Gastrocnemius medialis (tissue), 4 donors: ENCODE data around the gene EZR. TPM values are rescaled to one million over a fixed set of nuclear protein-coding genes. Genes with fewer than 3 reads are reported as not detected.

ENCODE experiments used
- ATAC-seq, 2 donors: fragments of 150-250 bp; one replicate each; pipeline ENCODE4 v1.9.1; 2016
- DNase-seq, 2 donors: peaks; one replicate each; pipeline ENCODE4 v3.0.0-alpha.2; 2019
- H3K27ac ChIP-seq, 4 donors: fragments of 200-600 bp; sonication (generic); 1 replicate in 1 of 4; 2 replicates in 3 of 4; pipeline ENCODE4 v1.5.1; 2016 to 2018; ENCODE audit warnings: mild to moderate bottlenecking in 2 of 4, moderate library complexity in 1 of 4
- H3K27me3 ChIP-seq, 3 donors: fragments of 200-600 bp; sonication (generic) in 2 of 3; 1 replicate in 1 of 3; 2 replicates in 2 of 3; pipeline versions ENCODE4 v1.5.1 to v1.6.0; 2016 to 2019; ENCODE audit warnings: mild to moderate bottlenecking in 1 of 3, moderate library complexity in 1 of 3
- H3K36me3 ChIP-seq, 2 donors: fragments of 200-600 bp; sonication (generic) in 1 of 2; one replicate each; pipeline ENCODE4 v1.5.1; 2017 to 2018
- H3K4me1 ChIP-seq, 2 donors: fragments of 200-600 bp; sonication (generic) in 1 of 2; one replicate each; pipeline ENCODE4 v1.5.1; 2016 to 2017; ENCODE audit warnings: mild to moderate bottlenecking in 2 of 2
- H3K4me3 ChIP-seq, 4 donors: fragments of 200-600 bp; sonication (generic) in 3 of 4; 1 replicate in 1 of 4; 2 replicates in 3 of 4; pipeline ENCODE4 v1.5.1; 2016 to 2019; ENCODE audit warnings: mild to moderate bottlenecking in 2 of 4
- H3K9me3 ChIP-seq, 3 donors: fragments of 200-600 bp; sonication (generic) in 2 of 3; 1 replicate in 1 of 3; 2 replicates in 2 of 3; pipeline ENCODE4 v1.5.1; 2016 to 2019
- POLR2A ChIP-seq, 2 donors: fragments of 450-650 bp; IDR thresholded peaks; one replicate each; pipeline ENCODE4 v1.6.1; 2017; ENCODE audit warnings: antibody characterized with exemption in 2 of 2, mild to moderate bottlenecking in 2 of 2, moderate library complexity in 2 of 2
- in situ Hi-C, 4 donors: fragments of 200-750 bp; cut with MboI; loops; one replicate each; pipeline versions ENCODE4 v1.15.0 to v1.8.0; 2017; ENCODE audit warnings: low sequenced_read_pairs in 4 of 4
- intact Hi-C: fragments of 100-400 bp; cut with DNase I; formaldehyde crosslinking; loops from one replicate; pipeline ENCODE4 v1.15.1; 2023; ENCODE audit warnings: low total_unique reads
- total RNA-seq, 4 donors: library from RNA; depleted of rRNA; stranded (reverse); fragments of >200 nt; gene quantifications; one replicate each; pipeline versions ENCODE4 v1.1.0 to v1.2.3, GENCODE V29; 2016
- TF ChIP-seq, protein P1 (sequence below), 5 experiments: fragments of 450-650 bp in 3 of 5; fragments of 200-600 bp in 2 of 5; sonication (generic) in 2 of 5; IDR thresholded peaks in 4 of 5; conservative IDR thresholded peaks in 1 of 5; 1 replicate in 4 of 5; 2 replicates in 1 of 5; pipeline ENCODE4 v1.5.1; 2016 to 2019; ENCODE audit warnings: antibody characterized with exemption in 5 of 5, mild to moderate bottlenecking in 3 of 5, moderate library complexity in 3 of 5

Gene EZR
- total RNA-seq, 4 donors from 2014 or later: 18.1 to 54.1 (median 33.6) TPM

DNA sequence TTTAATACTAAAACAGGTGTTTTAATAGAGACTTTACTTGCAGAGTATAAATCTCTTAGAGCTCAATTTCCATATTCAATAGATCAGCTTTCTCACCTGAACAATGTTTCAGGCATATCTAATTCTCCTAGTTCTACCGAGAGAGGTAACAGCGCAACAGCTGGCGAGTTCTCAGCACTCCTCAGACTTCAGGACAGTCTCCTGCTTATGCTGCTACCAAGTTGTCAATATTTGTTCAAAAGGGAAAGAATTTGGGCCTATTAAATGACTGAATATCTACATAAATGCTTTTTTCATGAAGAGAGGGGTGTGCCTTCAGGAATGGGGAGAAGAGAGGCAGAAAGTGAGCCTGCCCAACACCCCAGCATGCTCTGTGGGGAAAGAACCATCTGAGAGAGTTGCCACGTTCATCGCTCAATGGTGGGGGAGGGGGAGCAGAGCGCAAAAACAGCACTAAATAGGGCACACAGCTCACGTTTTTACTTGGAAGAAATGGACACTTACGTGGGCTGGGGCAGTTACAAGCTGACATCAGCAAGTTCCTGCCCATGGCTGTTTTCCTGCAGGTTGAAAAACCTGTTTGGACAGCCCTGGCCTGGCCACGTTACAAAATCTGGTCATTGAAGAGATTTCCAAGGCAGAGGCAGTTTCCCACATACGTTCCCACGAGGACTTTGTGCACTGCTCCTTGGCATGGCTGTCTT is 38.0 kb downstream of the EZR start:
- intact Hi-C loops (no loop called here), in situ Hi-C loops (no loop called here)
- Histone ChIP-seq H3K27ac (no peak overlapping the region), H3K4me3 (no peak overlapping the region), H3K9me3 (no peaks in the 10 kb centered on the region), H3K36me3 (peaks cover 0 to 52% of the 10 kb centered on the region in 2 donors), H3K4me1 (no peaks in the 10 kb centered on the region), H3K27me3 (no peaks in the 10 kb centered on the region)
- ATAC-seq (no peak), DNase-seq (no peak)
- TF ChIP-seq POLR2A (IDR thresholded peaks at IDR 0.05): no peak
- TF ChIP-seq, protein P1, sequence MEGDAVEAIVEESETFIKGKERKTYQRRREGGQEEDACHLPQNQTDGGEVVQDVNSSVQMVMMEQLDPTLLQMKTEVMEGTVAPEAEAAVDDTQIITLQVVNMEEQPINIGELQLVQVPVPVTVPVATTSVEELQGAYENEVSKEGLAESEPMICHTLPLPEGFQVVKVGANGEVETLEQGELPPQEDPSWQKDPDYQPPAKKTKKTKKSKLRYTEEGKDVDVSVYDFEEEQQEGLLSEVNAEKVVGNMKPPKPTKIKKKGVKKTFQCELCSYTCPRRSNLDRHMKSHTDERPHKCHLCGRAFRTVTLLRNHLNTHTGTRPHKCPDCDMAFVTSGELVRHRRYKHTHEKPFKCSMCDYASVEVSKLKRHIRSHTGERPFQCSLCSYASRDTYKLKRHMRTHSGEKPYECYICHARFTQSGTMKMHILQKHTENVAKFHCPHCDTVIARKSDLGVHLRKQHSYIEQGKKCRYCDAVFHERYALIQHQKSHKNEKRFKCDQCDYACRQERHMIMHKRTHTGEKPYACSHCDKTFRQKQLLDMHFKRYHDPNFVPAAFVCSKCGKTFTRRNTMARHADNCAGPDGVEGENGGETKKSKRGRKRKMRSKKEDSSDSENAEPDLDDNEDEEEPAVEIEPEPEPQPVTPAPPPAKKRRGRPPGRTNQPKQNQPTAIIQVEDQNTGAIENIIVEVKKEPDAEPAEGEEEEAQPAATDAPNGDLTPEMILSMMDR (IDR thresholded peaks at IDR 0.05 in 4 of 5, conservative IDR thresholded peaks at IDR 0.05 in 1 of 5): no peak

DNA sequence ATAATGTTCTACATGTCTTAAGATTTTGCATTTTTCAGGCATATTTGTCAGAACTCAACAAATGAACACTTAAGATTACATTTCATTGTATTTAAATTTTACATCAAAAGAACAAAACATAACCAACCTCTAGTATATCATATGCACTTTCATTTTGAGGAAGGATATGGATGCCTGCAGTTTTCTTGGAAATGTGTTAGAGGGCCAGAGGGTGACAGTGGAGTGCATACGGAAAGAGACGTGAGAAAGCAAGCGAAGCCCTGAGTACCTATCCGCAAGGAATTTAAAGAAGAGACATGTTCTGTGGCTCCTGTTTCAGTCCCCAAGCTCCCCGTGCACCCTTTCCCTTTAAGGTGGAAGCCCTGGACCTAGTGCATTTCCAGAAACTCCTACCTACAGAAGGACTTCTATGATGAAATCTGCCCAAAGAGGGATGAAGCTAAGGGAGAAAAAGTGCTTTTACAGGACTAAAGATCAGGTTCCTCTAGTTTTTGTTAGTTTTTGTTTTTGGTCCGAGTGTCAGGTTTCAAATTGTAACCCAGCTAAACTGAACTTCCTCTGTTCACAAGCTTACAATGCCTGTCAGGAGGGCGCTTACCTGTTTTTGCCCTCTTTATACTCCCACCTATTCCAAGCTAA is 38.8 kb downstream of the EZR start:
- no peak for TF ChIP-seq POLR2A (IDR thresholded peaks at IDR 0.05)
- TF ChIP-seq, protein P1 (IDR thresholded peaks at IDR 0.05 in 4 of 5, conservative IDR thresholded peaks at IDR 0.05 in 1 of 5): no peak
- intact Hi-C loops: no loop called here
- DNase-seq (no peak), ATAC-seq (no peak)
- peaks cover 0 to 54% of the 10 kb centered on the region in 2 donors for H3K36me3 ChIP-seq
- H3K27ac ChIP-seq: no peak overlapping the region
- H3K9me3 ChIP-seq: no peaks in the 10 kb centered on the region
- no peaks in the 10 kb centered on the region for H3K4me1 ChIP-seq
- in situ Hi-C loops: no loop called here
- H3K27me3 ChIP-seq: no peaks in the 10 kb centered on the region
- no peak overlapping the region for H3K4me3 ChIP-seq

DNA sequence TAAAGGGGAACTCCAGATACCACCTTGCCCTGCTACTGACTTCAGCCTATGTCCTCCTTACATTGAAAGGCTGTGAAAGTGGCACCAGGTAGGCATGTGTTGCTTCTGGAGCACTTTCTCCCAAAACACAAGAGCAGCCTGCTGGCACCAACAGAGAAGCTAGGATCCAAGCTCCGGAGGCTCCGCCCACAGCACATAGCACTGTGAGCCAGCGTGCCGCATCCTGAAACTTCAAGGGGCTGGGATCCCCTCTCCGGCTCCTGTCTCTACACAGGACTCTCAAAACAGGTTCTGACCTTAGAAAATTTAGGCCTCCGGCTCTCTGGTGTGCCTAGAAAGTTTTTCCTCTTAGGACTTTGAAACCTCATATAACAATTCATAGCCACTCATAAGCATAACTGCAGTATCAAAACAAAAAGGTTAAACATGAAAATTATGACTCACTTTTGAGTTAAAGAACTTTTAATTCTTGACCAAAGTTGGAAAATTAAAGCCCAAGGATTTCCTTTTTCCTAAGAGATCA is 41.1 kb downstream of the EZR start:
- DNase-seq: no peak
- Histone ChIP-seq H3K9me3 (no peaks in the 10 kb centered on the region), H3K36me3 (peaks cover 0 to 33% of the 10 kb centered on the region in 2 donors), H3K4me1 (no peaks in the 10 kb centered on the region), H3K27ac (no peak overlapping the region), H3K4me3 (no peak overlapping the region), H3K27me3 (no peaks in the 10 kb centered on the region)
- intact Hi-C loops: no loop called here
- no peak for ATAC-seq
- in situ Hi-C loops: no loop called here
- TF ChIP-seq POLR2A (IDR thresholded peaks at IDR 0.05): no peak
- TF ChIP-seq, protein P1 (IDR thresholded peaks at IDR 0.05 in 4 of 5, conservative IDR thresholded peaks at IDR 0.05 in 1 of 5): no peak

DNA sequence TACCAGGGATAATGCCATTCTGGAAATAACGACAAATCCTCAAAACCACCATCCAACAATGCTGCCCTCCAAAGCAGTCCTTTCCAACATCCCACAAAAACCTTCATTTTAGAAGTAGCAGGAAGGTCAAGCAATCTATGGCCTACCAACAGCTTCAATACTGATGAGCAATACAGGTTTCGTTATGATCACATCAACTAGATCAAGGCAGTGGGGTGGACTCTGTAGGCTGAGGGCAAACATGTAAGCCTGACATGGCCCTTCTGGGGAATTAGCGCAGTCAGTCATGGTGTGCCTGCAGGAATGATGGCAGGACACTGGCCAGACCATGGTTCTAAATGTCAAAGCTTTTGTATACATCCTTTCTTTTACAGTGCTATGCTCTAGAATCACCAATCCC is 41.7 kb downstream of the EZR start:
- DNase-seq (no peak), ATAC-seq (no peak)
- intact Hi-C loops (no loop called here), in situ Hi-C loops (no loop called here)
- Histone ChIP-seq H3K9me3 (no peaks in the 10 kb centered on the region), H3K27ac (no peak overlapping the region), H3K4me3 (no peak overlapping the region), H3K36me3 (peaks cover 0 to 28% of the 10 kb centered on the region in 2 donors), H3K27me3 (no peaks in the 10 kb centered on the region), H3K4me1 (no peaks in the 10 kb centered on the region)
- TF ChIP-seq POLR2A (IDR thresholded peaks at IDR 0.05): no peak
- TF ChIP-seq, protein P1 (IDR thresholded peaks at IDR 0.05 in 4 of 5, conservative IDR thresholded peaks at IDR 0.05 in 1 of 5): no peak
